Endothelial cell (in vitro differentiated cells): ENCODE measurements around the gene EFCAB13. TPM values are rescaled to one million over a fixed set of nuclear protein-coding genes. Genes with fewer than 3 reads are reported as not detected.

ENCODE experiments used
- DNase-seq: peaks from one replicate; pipeline ENCODE4 v3.0.0; 2021; ENCODE audit warnings: low spot score
- H3K27ac Mint-ChIP-seq: one replicate; pipeline ENCODE4 v1.8.0; 2021; ENCODE audit warnings: mixed read lengths, inconsistent platforms; ENCODE audit not compliant: unreplicated experiment
- H3K27me3 Mint-ChIP-seq: one replicate; pipeline ENCODE4 v1.8.0; 2021; ENCODE audit warnings: mild to moderate bottlenecking, moderate library complexity, mixed read lengths, inconsistent platforms; ENCODE audit not compliant: unreplicated experiment
- H3K36me3 Mint-ChIP-seq: one replicate; pipeline ENCODE4 v1.8.0; 2021; ENCODE audit warnings: mild to moderate bottlenecking, low read depth, mixed read lengths, inconsistent platforms; ENCODE audit not compliant: unreplicated experiment
- H3K4me1 Mint-ChIP-seq: one replicate; pipeline ENCODE4 v1.8.0; 2021; ENCODE audit warnings: mild to moderate bottlenecking, mixed read lengths, inconsistent platforms; ENCODE audit not compliant: unreplicated experiment
- H3K4me3 Mint-ChIP-seq: one replicate; pipeline ENCODE4 v1.8.0; 2021; ENCODE audit warnings: mild to moderate bottlenecking, mixed read lengths, inconsistent platforms; ENCODE audit not compliant: unreplicated experiment
- H3K9me3 Mint-ChIP-seq: one replicate; pipeline ENCODE4 v1.8.0; 2021; ENCODE audit warnings: mixed read lengths, inconsistent platforms; ENCODE audit not compliant: unreplicated experiment
- long read RNA-seq: library from polyadenylated mRNA; unstranded; transcript quantifications from one replicate; pipeline ENCODE4 v2.0.0, GENCODE V29; 2020; ENCODE audit not compliant: unreplicated experiment
- total RNA-seq: library from RNA; stranded (reverse); fragmentation: NEBNext Ultra II Directional; extraction: Animal tissue kit (Norgen Biotek cat#: 25700); gene quantifications from one replicate; pipeline ENCODE4 v1.2.1, GENCODE V29; 2021; ENCODE audit not compliant: unreplicated experiment
- TF ChIP-seq, protein P1 (sequence below): fragments of 200-600 bp; sonication (generic); IDR thresholded peaks from one replicate; pipeline ENCODE4 v1.5.0; 2021; ENCODE audit warnings: antibody characterized with exemption; ENCODE audit not compliant: unreplicated experiment

Gene EFCAB13, protein sequence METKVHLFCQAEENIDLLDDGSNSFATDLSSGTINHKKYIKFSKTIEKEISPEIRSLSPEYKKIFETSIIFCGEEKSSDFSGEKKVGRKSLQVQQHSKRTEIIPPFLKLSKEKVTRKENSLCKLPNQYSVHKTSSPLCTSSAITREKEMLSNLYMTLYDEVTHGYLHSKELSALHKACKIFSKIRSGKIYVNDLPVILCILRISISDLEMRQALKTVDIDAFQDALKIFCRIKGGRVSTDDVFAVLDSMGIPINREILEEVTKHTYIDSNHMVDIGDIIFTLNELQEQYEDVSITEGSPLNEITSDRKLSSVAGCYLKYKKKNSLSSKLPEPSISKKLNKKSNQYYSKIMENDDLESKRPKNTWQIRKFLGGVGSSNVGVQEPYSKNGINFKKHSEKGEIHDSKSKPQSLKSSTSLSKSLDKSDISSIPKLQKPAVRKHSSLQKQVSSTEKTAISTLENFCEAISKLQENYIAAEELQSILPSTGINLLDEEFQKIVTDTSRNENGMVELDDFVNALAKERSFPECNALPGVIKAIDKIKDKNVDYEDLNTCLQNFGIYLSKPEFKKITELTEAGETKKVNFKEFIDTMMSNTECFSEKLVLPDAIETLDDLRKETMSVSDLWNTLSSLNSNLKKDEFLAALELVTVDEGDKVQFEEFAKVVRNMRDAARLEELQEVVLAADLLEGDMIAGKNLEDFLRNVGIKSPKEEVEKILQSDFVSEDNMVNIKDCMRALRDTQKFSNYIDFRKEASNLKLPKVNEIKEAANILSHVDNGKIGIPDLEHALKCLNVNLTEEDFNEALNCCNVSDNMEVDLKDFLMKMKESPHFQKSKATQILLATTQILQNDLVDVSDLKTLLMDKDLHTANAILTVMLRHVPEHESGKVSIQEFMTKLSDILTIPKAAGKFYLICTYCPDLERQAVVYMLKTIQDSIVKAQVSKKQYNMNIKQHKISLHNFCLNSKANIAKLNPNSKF
- 4.6 TPM for total RNA-seq
- long read RNA-seq, partial matches to known transcripts = 0 of 1 reads
- long read RNA-seq, other reads (novel, unspliced or antisense) = 1 of 1 reads

DNA sequence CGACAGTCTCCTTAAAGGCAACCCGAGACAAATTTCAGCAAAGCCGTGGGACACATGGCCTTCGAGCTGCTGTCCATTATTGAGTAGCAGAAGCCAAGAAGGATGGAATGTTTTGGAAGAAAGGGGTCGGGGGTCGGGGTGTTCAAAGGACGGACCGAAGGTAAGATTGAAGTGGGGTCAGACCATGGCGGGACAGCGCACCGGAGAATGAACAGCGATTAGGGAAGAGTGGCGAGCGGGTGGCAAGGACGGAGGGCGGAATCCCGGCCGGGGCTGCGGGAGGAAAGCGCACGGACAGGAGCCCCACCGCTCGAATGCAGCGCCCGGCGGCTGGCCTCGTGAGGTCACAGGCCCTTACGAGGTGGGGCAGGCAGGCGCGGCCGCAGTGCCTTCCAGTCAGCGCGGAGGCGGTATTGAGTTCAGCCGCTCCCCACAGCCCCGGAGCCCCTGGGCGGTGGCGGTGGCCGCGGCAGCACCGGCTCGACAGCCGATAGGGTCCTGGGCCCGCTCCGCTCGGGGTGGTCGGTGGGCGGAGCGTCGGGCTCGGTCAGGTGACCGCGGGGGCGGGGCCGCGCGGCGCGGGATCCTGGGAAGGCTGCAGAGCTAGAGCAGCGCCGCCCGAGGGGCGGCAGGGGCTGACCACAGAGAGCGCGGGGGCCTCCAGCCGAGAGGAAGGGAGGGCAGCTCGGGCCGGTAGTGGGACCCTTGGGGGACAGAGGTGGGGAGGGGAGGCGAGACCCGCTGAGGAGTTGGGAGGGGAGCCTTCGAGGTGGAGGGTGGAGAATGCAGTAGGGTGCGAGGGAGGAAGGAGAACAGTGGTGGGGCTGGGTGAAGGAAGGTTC lies at the start of gene EFCAB13:
EFCAB13 (plus strand) TSS at position 574 of the 842 bp plus-strand sequence. CDS start 4,399 bp downstream, outside the sequence.
- peaks cover 3% of the 10 kb centered on the region for H3K9me3 Mint-ChIP-seq
- no peaks in the 10 kb centered on the region for H3K36me3 Mint-ChIP-seq
- peak within 1 kb of the TSS; percentile 90 for H3K27ac Mint-ChIP-seq
- peak within 1 kb of the TSS; percentile 93 for H3K4me3 Mint-ChIP-seq
- TF ChIP-seq, protein P1, sequence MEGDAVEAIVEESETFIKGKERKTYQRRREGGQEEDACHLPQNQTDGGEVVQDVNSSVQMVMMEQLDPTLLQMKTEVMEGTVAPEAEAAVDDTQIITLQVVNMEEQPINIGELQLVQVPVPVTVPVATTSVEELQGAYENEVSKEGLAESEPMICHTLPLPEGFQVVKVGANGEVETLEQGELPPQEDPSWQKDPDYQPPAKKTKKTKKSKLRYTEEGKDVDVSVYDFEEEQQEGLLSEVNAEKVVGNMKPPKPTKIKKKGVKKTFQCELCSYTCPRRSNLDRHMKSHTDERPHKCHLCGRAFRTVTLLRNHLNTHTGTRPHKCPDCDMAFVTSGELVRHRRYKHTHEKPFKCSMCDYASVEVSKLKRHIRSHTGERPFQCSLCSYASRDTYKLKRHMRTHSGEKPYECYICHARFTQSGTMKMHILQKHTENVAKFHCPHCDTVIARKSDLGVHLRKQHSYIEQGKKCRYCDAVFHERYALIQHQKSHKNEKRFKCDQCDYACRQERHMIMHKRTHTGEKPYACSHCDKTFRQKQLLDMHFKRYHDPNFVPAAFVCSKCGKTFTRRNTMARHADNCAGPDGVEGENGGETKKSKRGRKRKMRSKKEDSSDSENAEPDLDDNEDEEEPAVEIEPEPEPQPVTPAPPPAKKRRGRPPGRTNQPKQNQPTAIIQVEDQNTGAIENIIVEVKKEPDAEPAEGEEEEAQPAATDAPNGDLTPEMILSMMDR = no peak
- DNase-seq = peak; percentile 89
- peaks cover 13% of the 10 kb centered on the region for H3K4me1 Mint-ChIP-seq
- peaks cover 6% of the 10 kb centered on the region for H3K27me3 Mint-ChIP-seq

DNA sequence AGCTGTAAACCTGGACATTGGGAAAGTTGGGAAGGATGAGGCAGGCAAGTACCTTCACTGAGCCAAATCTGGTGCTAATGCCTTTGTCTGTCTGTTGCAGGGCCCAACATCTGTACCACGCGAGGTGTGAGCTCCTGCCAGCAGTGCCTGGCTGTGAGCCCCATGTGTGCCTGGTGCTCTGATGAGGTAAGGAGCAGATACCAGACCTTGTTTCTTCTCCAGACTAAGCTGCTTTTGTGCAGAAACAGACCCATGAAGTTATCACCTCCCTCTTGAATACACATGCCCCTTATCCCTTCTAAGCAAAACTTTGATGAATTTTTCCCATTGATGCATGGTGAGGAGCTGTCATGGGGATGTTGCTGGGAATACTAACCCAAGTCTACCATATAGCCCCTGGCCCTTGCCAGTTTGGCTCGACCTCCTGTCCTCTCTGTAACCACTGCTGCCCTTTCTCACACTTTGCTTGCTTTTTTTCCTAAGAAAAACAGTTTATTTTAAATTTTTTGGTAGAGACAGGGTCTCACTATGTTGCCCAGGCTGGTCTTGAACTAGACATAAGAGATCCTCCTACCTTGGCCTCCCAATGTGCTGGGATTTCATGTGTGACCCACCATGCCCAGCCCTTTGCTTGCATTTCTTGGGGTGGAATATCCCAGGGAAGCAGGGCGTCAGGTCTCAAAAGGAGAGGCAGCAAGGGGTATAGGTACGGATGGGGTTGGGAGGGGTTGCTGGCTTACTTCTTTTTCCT lies 49.3 kb upstream of the EFCAB13 start:
- H3K27ac Mint-ChIP-seq = peak overlapping the region; percentile 55
- TF ChIP-seq, protein P1 = no peak
- peaks cover 21% of the 10 kb centered on the region for H3K4me1 Mint-ChIP-seq
- H3K4me3 Mint-ChIP-seq = no peak overlapping the region
- no peaks in the 10 kb centered on the region for H3K9me3 Mint-ChIP-seq
- no peaks in the 10 kb centered on the region for H3K36me3 Mint-ChIP-seq
- no peak for DNase-seq
- peaks cover 2% of the 10 kb centered on the region for H3K27me3 Mint-ChIP-seq

DNA sequence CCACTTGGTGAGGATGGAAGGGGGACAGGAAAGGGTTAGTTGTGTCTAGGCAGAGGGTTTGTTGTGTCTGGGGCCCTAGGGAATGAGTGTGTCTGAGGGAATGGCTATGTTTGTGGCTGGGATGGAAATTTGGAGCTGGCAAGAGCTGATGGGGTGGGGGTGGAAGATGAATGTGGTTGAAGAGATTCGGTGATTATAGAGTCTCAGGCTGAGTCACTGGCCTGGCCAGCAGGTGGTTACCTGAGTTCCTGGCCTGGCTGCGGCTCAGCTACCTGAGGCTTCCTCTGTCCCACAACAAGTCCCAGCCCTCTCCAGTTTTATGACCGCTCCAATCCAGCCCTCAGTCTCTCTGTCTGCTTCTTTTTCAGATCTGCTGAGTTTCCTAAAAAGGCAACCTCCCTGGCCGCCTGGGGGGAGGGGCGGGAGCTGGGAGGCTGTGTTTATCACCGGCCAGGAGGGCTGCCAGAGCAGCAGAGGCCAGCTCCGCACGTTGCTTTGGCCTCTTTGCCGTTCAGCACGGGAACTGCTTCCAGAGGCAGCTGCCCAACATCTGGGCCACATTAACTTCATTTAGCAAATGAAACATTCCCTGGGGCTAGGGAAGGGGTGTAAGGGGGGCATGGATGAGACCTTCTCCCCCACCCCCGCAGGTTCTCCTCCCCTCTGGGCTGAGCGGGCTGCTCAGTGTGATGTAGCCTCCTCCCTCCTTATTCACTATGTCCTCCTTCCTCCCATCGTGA lies 48.3 kb upstream of the EFCAB13 start:
- H3K36me3 Mint-ChIP-seq = no peaks in the 10 kb centered on the region

More for the DNA sequence above, 48.3 kb upstream of the EFCAB13 start:
- Mint-ChIP-seq H3K27ac (peak overlapping the region; percentile 55), H3K27me3 (peaks cover 2% of the 10 kb centered on the region), H3K4me1 (peaks cover 21% of the 10 kb centered on the region), H3K4me3 (peak overlapping the region; percentile 6), H3K9me3 (no peaks in the 10 kb centered on the region)
- TF ChIP-seq, protein P1 = no peak
- peak; percentile 41 for DNase-seq
